ENCODE data around the gene CKB.

The CKB gene

DNA sequence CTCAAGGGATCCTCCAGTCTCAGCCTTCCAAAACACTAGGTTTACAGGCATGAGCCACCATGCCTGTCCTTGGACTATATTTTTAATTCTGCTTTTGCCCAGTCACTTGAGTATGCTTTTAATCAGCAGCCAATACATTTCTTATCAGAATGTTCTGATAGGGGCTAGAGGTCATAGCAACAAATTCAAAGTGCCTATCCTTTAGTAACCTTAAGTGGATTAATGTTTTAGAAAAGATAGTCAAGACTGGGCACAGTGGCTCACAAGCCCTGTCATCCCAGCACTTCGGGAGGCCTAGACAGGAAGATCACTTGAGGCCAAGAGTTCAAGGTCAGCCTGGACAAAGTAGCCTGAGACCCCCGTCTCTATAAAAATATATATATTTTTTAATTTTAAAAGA is 37.1 kb downstream of the CKB start:
- no peak for DNase-seq (ENCODE audit: low read depth)

- DNase-seq (ENCODE audit: low read depth), result peak; percentile 75
Observed at GRCh38 chr14:103483600-103483999, 39.0 kb downstream of the CKB start.

DNA sequence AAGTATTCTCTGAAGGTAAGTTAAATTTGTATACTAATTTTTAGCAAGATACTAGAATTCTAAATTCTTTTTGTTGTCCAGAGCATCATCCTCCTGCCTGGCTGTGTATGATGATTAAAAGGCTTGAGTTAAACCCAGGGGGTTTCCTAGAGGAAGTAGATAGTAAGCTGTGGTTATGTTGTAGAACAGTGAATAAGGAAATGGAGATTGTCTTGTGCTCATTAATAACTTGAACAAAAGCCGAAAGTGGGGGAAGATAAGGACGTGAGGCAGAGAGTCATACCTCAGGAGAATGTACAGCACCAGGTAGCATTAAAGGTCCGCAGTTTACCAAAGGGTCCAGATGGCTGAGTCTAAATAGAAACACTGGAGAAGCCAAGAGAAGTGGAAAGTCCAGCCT is 42.0 kb downstream of the CKB start:
- no peak for DNase-seq (ENCODE audit: low read depth)

DNA sequence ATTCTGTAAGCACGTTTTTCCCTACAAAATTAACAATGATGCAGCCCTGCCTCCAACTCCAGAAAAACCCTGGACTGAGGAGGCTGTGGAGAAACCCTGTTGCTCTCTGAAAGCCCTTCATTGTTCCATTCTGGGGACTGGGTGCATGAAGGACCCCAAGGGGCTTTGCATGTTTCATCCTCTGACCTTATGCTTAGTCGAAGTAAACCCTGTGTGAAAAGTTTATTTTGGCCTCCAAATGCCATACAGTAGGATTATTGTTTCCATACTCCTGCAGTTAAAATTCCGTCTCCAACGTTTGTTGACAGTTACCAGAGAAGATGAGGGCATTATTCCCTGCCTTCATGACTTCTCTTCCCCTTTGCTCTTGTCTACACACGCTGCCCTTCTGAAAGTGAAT is 46.0 kb downstream of the CKB start:
- no peak for DNase-seq (ENCODE audit: low read depth)

GRCh38 chr14:103476065-103476464 is 46.6 kb downstream of the CKB start:
- no peak for DNase-seq (ENCODE audit: low read depth)

- DNase-seq (ENCODE audit: low read depth), result no peak
Observed at GRCh38 chr14:103474893-103475292, 47.7 kb downstream of the CKB start.

DNA sequence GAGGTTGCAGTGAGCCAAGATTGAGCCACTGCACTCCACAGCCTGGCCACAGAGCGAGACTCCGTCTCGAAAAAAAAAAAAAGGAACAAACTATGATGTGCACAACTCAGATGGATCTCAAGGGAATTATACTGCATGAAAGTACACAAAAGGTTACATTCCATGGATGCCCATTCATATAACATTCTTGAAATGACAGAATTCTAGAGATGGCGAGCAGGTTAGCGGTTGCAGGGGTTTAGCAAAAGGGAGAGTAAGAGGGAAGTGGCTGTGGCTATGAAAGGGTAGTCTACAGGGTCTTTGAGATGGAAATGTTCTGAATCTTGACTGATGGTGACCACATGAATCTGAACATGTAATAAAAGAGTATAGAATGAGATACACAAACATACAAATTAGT is 49.7 kb downstream of the CKB start:
- no peak for DNase-seq (ENCODE audit: low read depth)
